Rectal smooth muscle tissue (tissue), 1 donor: Measurements from ENCODE around the gene FMO5.
A peak's percentile ranks its signal among the peaks of the same experiment; 100 is the strongest.
"Not testable (repeated sequence)": the region's sequence is repeated elsewhere in the genome, so short reads cannot be mapped to it uniquely, and the experiment has no call there.

ENCODE experiments used
- H3K27ac ChIP-seq: one replicate; pipeline ENCODE4 v1.7.0; 2013; ENCODE audit warnings: low read depth, low read length, inconsistent platforms
- H3K27me3 ChIP-seq: one replicate; pipeline ENCODE4 v1.7.0; 2013; ENCODE audit warnings: low read length; ENCODE audit not compliant: control insufficient read depth, insufficient read depth
- H3K36me3 ChIP-seq: one replicate; pipeline ENCODE4 v1.7.0; 2013; ENCODE audit warnings: low read length; ENCODE audit not compliant: control insufficient read depth, insufficient read depth
- H3K4me1 ChIP-seq: one replicate; pipeline ENCODE4 v1.7.0; 2013; ENCODE audit warnings: low read length; ENCODE audit not compliant: control insufficient read depth, insufficient read depth
- H3K4me3 ChIP-seq: one replicate; pipeline ENCODE4 v1.7.0; 2013; ENCODE audit warnings: low read length
- H3K9ac ChIP-seq: one replicate; pipeline ENCODE4 v1.7.0; 2013; ENCODE audit warnings: low read length

Gene FMO5

GRCh38 chr1:147177611-147178380 lies 47.3 kb downstream of the FMO5 start:
- Histone ChIP-seq H3K36me3 (no peaks in the 10 kb centered on the region), H3K9ac (no peak overlapping the region), H3K4me3 (no peak overlapping the region), H3K4me1 (peaks cover 8% of the 10 kb centered on the region), H3K27ac (no peak overlapping the region), H3K27me3 (no peaks in the 10 kb centered on the region)

GRCh38 chr1:147172168-147173016 lies 52.7 kb downstream of the FMO5 start, which contains the start of gene PRKAB2:
Gene PRKAB2, minus strand, starts transcription at chr1:147172470. Its CDS starts 326 bp downstream, at chr1:147172144.
- Histone ChIP-seq H3K27me3 (no peaks in the 10 kb centered on the region), H3K4me1 (peaks cover 16% of the 10 kb centered on the region), H3K4me3 (peak within 1 kb of the TSS; percentile 99), H3K36me3 (no peaks in the 10 kb centered on the region), H3K27ac (peak within 1 kb of the TSS; percentile 91), H3K9ac (peak within 1 kb of the TSS; percentile 97)

- H3K9ac ChIP-seq, result peak overlapping the region; percentile 97
- H3K4me3 ChIP-seq, result peak overlapping the region; percentile 99
- peak overlapping the region; percentile 89 for H3K27ac ChIP-seq
- peaks cover 16% of the 10 kb centered on the region for H3K4me1 ChIP-seq
- H3K27me3 ChIP-seq, result no peaks in the 10 kb centered on the region
- H3K36me3 ChIP-seq, result no peaks in the 10 kb centered on the region
These were observed 53.6 kb downstream of the FMO5 start for GRCh38 chr1:147171399-147172167.

- H3K27ac ChIP-seq, result no peak overlapping the region
- no peak overlapping the region for H3K4me3 ChIP-seq
- H3K36me3 ChIP-seq, result peaks cover 2% of the 10 kb centered on the region
- H3K27me3 ChIP-seq, result no peaks in the 10 kb centered on the region
- no peak overlapping the region for H3K9ac ChIP-seq
- H3K4me1 ChIP-seq, result peaks cover 16% of the 10 kb centered on the region
These were observed 55.1 kb downstream of the FMO5 start for GRCh38 chr1:147169840-147170674.

GRCh38 chr1:147169171-147169570 lies 56.0 kb downstream of the FMO5 start:
- no peaks in the 10 kb centered on the region for H3K27me3 ChIP-seq
- no peak overlapping the region for H3K4me3 ChIP-seq
- H3K36me3 ChIP-seq, result peaks cover 2% of the 10 kb centered on the region
- H3K4me1 ChIP-seq, result peaks cover 14% of the 10 kb centered on the region
- no peak overlapping the region for H3K27ac ChIP-seq
- H3K9ac ChIP-seq, result no peak overlapping the region

GRCh38 chr1:147168626-147169058 lies 56.5 kb downstream of the FMO5 start:
- Histone ChIP-seq H3K9ac (no peak overlapping the region), H3K4me1 (peaks cover 10% of the 10 kb centered on the region), H3K36me3 (peaks cover 2% of the 10 kb centered on the region), H3K27ac (no peak overlapping the region), H3K4me3 (no peak overlapping the region), H3K27me3 (no peaks in the 10 kb centered on the region)

- Histone ChIP-seq H3K4me3 (no peak overlapping the region), H3K9ac (no peak overlapping the region), H3K4me1 (peaks cover 7% of the 10 kb centered on the region), H3K27me3 (no peaks in the 10 kb centered on the region), H3K27ac (no peak overlapping the region), H3K36me3 (peaks cover 2% of the 10 kb centered on the region)
These were observed 57.8 kb downstream of the FMO5 start for GRCh38 chr1:147167365-147167764.

GRCh38 chr1:147163019-147163418 lies 62.1 kb downstream of the FMO5 start:
- Histone ChIP-seq H3K27me3 (no peaks in the 10 kb centered on the region), H3K36me3 (peaks cover 22% of the 10 kb centered on the region), H3K27ac (no peak overlapping the region), H3K9ac (no peak overlapping the region), H3K4me1 (no peaks in the 10 kb centered on the region), H3K4me3 (no peak overlapping the region)

- Histone ChIP-seq H3K36me3 (peaks cover 25% of the 10 kb centered on the region), H3K27ac (no peak overlapping the region), H3K4me1 (no peaks in the 10 kb centered on the region), H3K27me3 (no peaks in the 10 kb centered on the region), H3K4me3 (no peak overlapping the region), H3K9ac (no peak overlapping the region)
These were observed 63.0 kb downstream of the FMO5 start for GRCh38 chr1:147162093-147162492.

- not testable (repeated sequence) for H3K4me3 ChIP-seq, H3K4me1 ChIP-seq, H3K27me3 ChIP-seq, H3K27ac ChIP-seq, H3K9ac ChIP-seq
- peaks cover 26% of the 10 kb centered on the region for H3K36me3 ChIP-seq
These were observed 68.0 kb downstream of the FMO5 start for GRCh38 chr1:147157116-147157515.

GRCh38 chr1:147156642-147157041 lies 68.5 kb downstream of the FMO5 start:
- Histone ChIP-seq H3K27me3 (no peaks in the 10 kb centered on the region), H3K4me1 (no peaks in the 10 kb centered on the region), H3K4me3 (no peak overlapping the region), H3K36me3 (peaks cover 26% of the 10 kb centered on the region), H3K9ac (no peak overlapping the region), H3K27ac (no peak overlapping the region)
